SK-N-SH (cell line): ENCODE measurements around the gene SLIT1. TPM values are rescaled to one million over a fixed set of nuclear protein-coding genes. Genes with fewer than 3 reads are reported as not detected.

Experiments used
- CTCF ChIA-PET: fragments of 300-600, 350-600 bp; formaldehyde crosslinking; extraction: SDS; loops from one replicate; lab custom pipeline; 2021; lab: Yijun Ruan, JAX
- POLR2A ChIA-PET: fragments of 350-600 bp; sonication (Branson Sonifier 250); formaldehyde crosslinking; extraction: SDS; loops from one replicate; lab custom pipeline; 2020; ENCODE audit warnings: antibody characterized with exemption, inconsistent platforms; lab: Yijun Ruan, JAX
- DNase-seq: peaks from one replicate; pipeline ENCODE4 v3.0.0; 2012
- H2AFZ ChIP-seq: fragments of 200-600 bp; sonication (generic); 2 replicates; pipeline ENCODE4 v1.8.1; 2016; ENCODE audit warnings: antibody characterized with exemption, mild to moderate bottlenecking, low read depth
- H3F3A ChIP-seq: fragments of 200-600 bp; sonication (generic); replicated peaks from 2 replicates; pipeline ENCODE3; 2016; ENCODE audit warnings: antibody characterized with exemption, mild to moderate bottlenecking; ENCODE audit not compliant: insufficient read depth
- H3K27ac ChIP-seq, 2 experiments: fragments of 200-500 bp in 1 of 2; fragments of 200-600 bp in 1 of 2; sonication (Bioruptor generic) in 1 of 2; sonication (generic), shearing (Covaris generic) in 1 of 2; 2 replicates each; pipeline versions ENCODE4 v1.5.1 to v1.6.1; 2014 to 2016; ENCODE audit warnings: low read depth in 2 of 2, inconsistent platforms in 1 of 2, low read length in 1 of 2, mild to moderate bottlenecking in 1 of 2, mixed read lengths in 1 of 2
- H3K27me3 ChIP-seq: fragments of 200-600 bp; sonication (generic), shearing (Covaris generic); 2 replicates; pipeline ENCODE4 v1.6.1; 2016; ENCODE audit warnings: mixed run types; ENCODE audit not compliant: insufficient read depth
- H3K36me3 ChIP-seq, 2 experiments: fragments of 200-500 bp in 1 of 2; fragments of 200-600 bp in 1 of 2; sonication (Bioruptor generic) in 1 of 2; sonication (generic) in 1 of 2; replicated peaks in 1 of 2; 2 replicates each; pipeline versions ENCODE3 to v1.5.1; 2014 to 2016; ENCODE audit warnings: low read length in 1 of 2, mild to moderate bottlenecking in 1 of 2; ENCODE audit not compliant: insufficient read depth in 2 of 2, control insufficient read depth in 1 of 2
- H3K4me1 ChIP-seq, 2 experiments: fragments of 200-500 bp in 1 of 2; fragments of 200-600 bp in 1 of 2; sonication (Bioruptor generic) in 1 of 2; sonication (generic), shearing (Covaris generic) in 1 of 2; 2 replicates each; pipeline versions ENCODE4 v1.5.1 to v1.6.1; 2014 to 2016; ENCODE audit warnings: low read depth in 1 of 2, low read length in 1 of 2, mixed run types in 1 of 2; ENCODE audit not compliant: insufficient read depth in 2 of 2, control insufficient read depth in 1 of 2
- H3K4me2 ChIP-seq: fragments of 200-600 bp; sonication (generic), shearing (Covaris generic); 2 replicates; pipeline ENCODE4 v1.6.1; 2017; ENCODE audit warnings: mixed run types
- H3K4me3 ChIP-seq, 2 experiments: fragments of 200-500 bp in 1 of 2; fragments of 200-600 bp in 1 of 2; sonication (Bioruptor generic) in 1 of 2; sonication (generic), shearing (Covaris generic) in 1 of 2; 2 replicates each; pipeline versions ENCODE4 v1.5.1 to v1.8.1; 2014 to 2016; ENCODE audit warnings: low read depth in 2 of 2, inconsistent platforms in 1 of 2, low read length in 1 of 2, mild to moderate bottlenecking in 1 of 2, mixed read lengths in 1 of 2, moderate library complexity in 1 of 2
- H3K79me2 ChIP-seq: fragments of 200-600 bp; sonication (generic); 2 replicates; pipeline ENCODE4 v1.8.1; 2017; ENCODE audit warnings: mild to moderate bottlenecking; ENCODE audit not compliant: insufficient read depth
- H3K9ac ChIP-seq: fragments of 200-600 bp; sonication (generic); 2 replicates; pipeline ENCODE4 v1.6.1; 2017; ENCODE audit warnings: mixed run types
- H3K9me2 ChIP-seq: fragments of 200-600 bp; sonication (generic); 2 replicates; pipeline ENCODE4 v1.6.1; 2017; ENCODE audit warnings: mixed run types
- H3K9me3 ChIP-seq: fragments of 200-600 bp; sonication (generic); 2 replicates; pipeline ENCODE4 v1.6.1; 2017; ENCODE audit warnings: mixed run types, mild to moderate bottlenecking, moderate library complexity
- H4K20me1 ChIP-seq: fragments of 200-600 bp; sonication (generic); 2 replicates; pipeline ENCODE4 v1.6.1; 2017; ENCODE audit warnings: mild to moderate bottlenecking, mixed run types; ENCODE audit not compliant: insufficient read depth
- EZH2phosphoT487 ChIP-seq: fragments of 200-600 bp; sonication (generic); IDR thresholded peaks from 2 replicates; pipeline ENCODE4 v1.6.1; 2017; ENCODE audit warnings: low read depth, mixed run types, mild to moderate bottlenecking, antibody characterized with exemption, moderate library complexity, borderline replicate concordance
- FOSL2 ChIP-seq: IDR thresholded peaks from 2 replicates; pipeline ENCODE4 v1.4.0; 2012; ENCODE audit warnings: low read depth, mild to moderate bottlenecking, moderate library complexity, borderline replicate concordance
- GATA2 ChIP-seq: sonication (generic); formaldehyde crosslinking; IDR thresholded peaks from 2 replicates; pipeline ENCODE4 v1.5.0; 2020; ENCODE audit warnings: mild to moderate bottlenecking, missing genetic modification reagents
- IRF3 ChIP-seq: fragments of 150-350 bp; IDR thresholded peaks from 2 replicates; pipeline ENCODE4 v1.6.1; 2016; ENCODE audit warnings: mild to moderate bottlenecking, low read depth, low read length
- JUND ChIP-seq: IDR thresholded peaks from 2 replicates; pipeline ENCODE4 v1.4.0; 2012
- NFIC ChIP-seq: IDR thresholded peaks from 2 replicates; pipeline ENCODE4 v1.4.0; 2012; ENCODE audit warnings: borderline replicate concordance
- PBX3 ChIP-seq: IDR thresholded peaks from 2 replicates; pipeline ENCODE4; 2012
- RAD21 ChIP-seq: IDR thresholded peaks from 2 replicates; pipeline ENCODE4 v1.6.1; 2012; ENCODE audit warnings: mild to moderate bottlenecking, low read length
- RCOR1 ChIP-seq: fragments of 150-350 bp; IDR thresholded peaks from 2 replicates; pipeline ENCODE4 v1.6.1; 2017; ENCODE audit warnings: antibody characterized with exemption, low read length
- REST ChIP-seq: IDR thresholded peaks from 2 replicates; pipeline ENCODE4 v1.6.1; 2012; ENCODE audit warnings: mild to moderate bottlenecking, low read depth, low read length, moderate library complexity
- RXRA ChIP-seq: IDR thresholded peaks from 2 replicates; pipeline ENCODE4 v1.4.0; 2012; ENCODE audit warnings: low read depth, mild to moderate bottlenecking, borderline replicate concordance
- SIN3A ChIP-seq: IDR thresholded peaks from 2 replicates; pipeline ENCODE4 v1.6.1; 2012; ENCODE audit warnings: low read depth, mild to moderate bottlenecking, low read length, moderate library complexity, borderline replicate concordance
- SMC3 ChIP-seq: IDR thresholded peaks from 2 replicates; pipeline ENCODE4 v1.6.1; 2012; ENCODE audit warnings: low read depth, low read length, improper control_type of control experiment
- TAF1 ChIP-seq: IDR thresholded peaks from 2 replicates; pipeline ENCODE4 v1.6.1; 2012; ENCODE audit warnings: low read depth, mild to moderate bottlenecking, low read length, moderate library complexity, borderline replicate concordance
- TCF12 ChIP-seq: IDR thresholded peaks from 2 replicates; pipeline ENCODE4 v1.4.0; 2012
- USF1 ChIP-seq: IDR thresholded peaks from 2 replicates; pipeline ENCODE4 v1.4.0; 2012; ENCODE audit warnings: low read depth, borderline replicate concordance
- USF2 ChIP-seq: fragments of 150-350 bp; IDR thresholded peaks from 2 replicates; pipeline ENCODE4 v1.6.1; 2017; ENCODE audit warnings: antibody characterized with exemption, low read length, low read depth, borderline replicate concordance
- ZBTB33 ChIP-seq: IDR thresholded peaks from 2 replicates; pipeline ENCODE4 v1.4.0; 2012; ENCODE audit warnings: low read depth, borderline replicate concordance
- WGBS: methylation state at CpG from one replicate; pipeline ENCODE4 v1.1.6; 2017; ENCODE audit warnings: low lambda C conversion rate; 5-methylcytosine and 5-hydroxymethylcytosine counted together
- polyA plus RNA-seq, 3 experiments: library from polyadenylated mRNA; depleted of rRNA; stranded (reverse); fragments of >200 nt; gene quantifications; 2 replicates each; pipeline ENCODE4 v1.2.3, GENCODE V29; 2012

The SLIT1 gene
- polyA plus RNA-seq, 1 of the 3 experiments (the other 2 are of a cell fraction), result 0.05 TPM

- TF ChIP-seq TCF12, result no peak
- no peak for TF ChIP-seq REST
Measured at GRCh38 chr10:96999987-97000386, 185.8 kb downstream of the SLIT1 start (continued).

- Histone ChIP-seq H3K4me2 (no peak overlapping the region), H3K9me2 (no peaks in the 10 kb centered on the region), H3K27ac (no peak overlapping the region), H3K36me3 (no peaks in the 10 kb centered on the region), H3K9ac (no peak overlapping the region), H3K4me3 (no peak overlapping the region), H2AFZ (no peak overlapping the region), H3F3A (no peaks in the 10 kb centered on the region), H4K20me1 (no peaks in the 10 kb centered on the region), H3K27me3 (no peaks in the 10 kb centered on the region), H3K9me3 (no peaks in the 10 kb centered on the region), H3K4me1 (peaks cover 0 to 5% of the 10 kb centered on the region in 2 experiments; a peak in 2 of 4 replicates), H3K79me2 (no peaks in the 10 kb centered on the region)
- peak; percentile 19 for DNase-seq
- ChIA-PET CTCF (interaction anchor here (1.0 kb wide), 1 partner anchor 26 kb away, joined by 3 read pairs; no protein-coding TSS in a partner anchor), POLR2A (no interaction called here)
- 90% methylated on average over 4 of the region's 4 CpGs for WGBS
- no peak for TF ChIP-seq IRF3
- TF ChIP-seq ZBTB33, result no peak
- TF ChIP-seq GATA2 (CRISPR knock-in tag), result no peak
- TF ChIP-seq SIN3A, result no peak
- TF ChIP-seq SMC3, result no peak
- no peak for TF ChIP-seq RAD21
- no peak for TF ChIP-seq EZH2phosphoT487
- TF ChIP-seq RXRA, result no peak
- TF ChIP-seq TCF12, result no peak
- no peak for TF ChIP-seq JUND
- no peak for TF ChIP-seq NFIC
- TF ChIP-seq TAF1, result no peak
- no peak for TF ChIP-seq USF1
- TF ChIP-seq RCOR1, result no peak
- TF ChIP-seq USF2, result no peak
- TF ChIP-seq PBX3, result no peak
- no peak for TF ChIP-seq FOSL2
Measured at GRCh38 chr10:96999337-96999736, 186.4 kb downstream of the SLIT1 start.
